Measurements from ENCODE around the gene GALNT12.

DNA sequence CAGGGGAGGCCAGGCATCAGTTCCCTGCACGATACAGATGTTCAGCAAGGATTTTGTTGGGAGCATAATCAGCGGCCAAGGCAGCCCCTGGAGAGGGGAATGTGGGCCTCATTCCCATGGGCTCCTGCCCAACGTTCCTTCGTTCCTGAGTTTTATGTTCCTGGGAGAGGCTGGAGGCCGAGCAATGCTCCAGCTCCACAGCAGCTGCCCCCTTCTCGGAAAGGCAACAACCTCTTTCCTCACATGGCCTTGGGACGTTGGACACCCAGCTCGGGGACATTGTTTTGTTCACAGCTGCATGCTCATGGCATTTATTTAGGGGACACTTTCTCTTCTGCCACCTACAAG is 72.5 kb downstream of the GALNT12 start:
- TF ChIP-seq CTCF (IDR thresholded peaks at IDR 0.05 in 4 of 5, conservative IDR thresholded peaks at IDR 0.05 in 1 of 5): no peak
- TF ChIP-seq POLR2A (IDR thresholded peaks at IDR 0.05): no peak

All from gastrocnemius medialis (tissue), 4 donors.